ENCODE data around the gene CD7. TPM values are rescaled to one million over a fixed set of nuclear protein-coding genes. Genes with fewer than 3 reads are reported as not detected.

CD7 gene
- total and polyA plus RNA-seq, 2 donors from 2014 or later: 1.0 to 9.2 TPM

DNA sequence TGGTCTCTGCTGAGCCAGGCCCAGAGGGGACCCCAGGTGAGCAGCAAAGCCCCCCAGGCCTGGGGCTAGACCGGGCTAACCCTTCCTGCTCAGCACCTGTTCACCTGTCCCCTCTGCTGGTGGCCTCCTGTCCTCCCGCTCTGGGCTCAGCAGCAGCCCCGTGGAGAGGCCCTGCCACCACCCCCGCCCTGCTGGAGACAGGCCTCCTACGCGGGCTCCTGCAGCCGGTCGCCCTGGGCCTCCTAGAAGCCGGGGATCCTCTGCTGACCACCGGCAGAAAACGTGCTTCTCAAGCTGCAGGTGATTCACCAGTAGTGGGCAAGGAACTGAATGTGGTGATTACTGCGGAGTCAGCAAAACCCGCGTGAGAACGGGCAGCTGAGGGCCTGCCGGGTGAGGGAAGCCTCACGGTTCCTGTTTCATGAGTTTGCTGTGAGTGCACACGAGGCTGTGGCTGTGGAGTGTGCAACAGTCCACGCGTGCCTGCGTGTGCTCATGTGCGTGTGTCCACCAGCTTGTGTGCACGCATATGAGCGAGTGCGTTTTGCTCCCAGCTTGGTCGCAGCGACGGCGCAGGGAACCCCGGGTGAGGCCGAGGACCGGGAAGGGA is 15.4 kb upstream of the CD7 start:
- H3K36me3 ChIP-seq (ENCODE audit: control insufficient read depth in 2 of 3, insufficient read depth in 3 of 3, low read length in 3 of 3): no peaks in the 10 kb centered on the region
- no peak overlapping the region for H3K9ac ChIP-seq (ENCODE audit: low read length in 3 of 3)
- no peaks in the 10 kb centered on the region for H3K9me3 ChIP-seq (ENCODE audit: control insufficient read depth in 2 of 3, insufficient read depth in 1 of 3, low read length in 3 of 3)
- no peak overlapping the region for H3K27ac ChIP-seq (ENCODE audit: low read depth in 2 of 2, low read length in 2 of 2)
- H3K4me1 ChIP-seq (ENCODE audit: control insufficient read depth in 2 of 3, insufficient read depth in 2 of 3, low read depth in 1 of 3, low read length in 3 of 3): peaks cover 0 to 37% (median 16%) of the 10 kb centered on the region in 3 donors
- H3K27me3 ChIP-seq (ENCODE audit: control insufficient read depth, insufficient read depth, low read length): peaks cover 2% of the 10 kb centered on the region
- H3K4me3 ChIP-seq (ENCODE audit: low read length in 3 of 3): peak overlapping the region; percentile 20 to 54 (median 47)
- TF ChIP-seq, protein P1, sequence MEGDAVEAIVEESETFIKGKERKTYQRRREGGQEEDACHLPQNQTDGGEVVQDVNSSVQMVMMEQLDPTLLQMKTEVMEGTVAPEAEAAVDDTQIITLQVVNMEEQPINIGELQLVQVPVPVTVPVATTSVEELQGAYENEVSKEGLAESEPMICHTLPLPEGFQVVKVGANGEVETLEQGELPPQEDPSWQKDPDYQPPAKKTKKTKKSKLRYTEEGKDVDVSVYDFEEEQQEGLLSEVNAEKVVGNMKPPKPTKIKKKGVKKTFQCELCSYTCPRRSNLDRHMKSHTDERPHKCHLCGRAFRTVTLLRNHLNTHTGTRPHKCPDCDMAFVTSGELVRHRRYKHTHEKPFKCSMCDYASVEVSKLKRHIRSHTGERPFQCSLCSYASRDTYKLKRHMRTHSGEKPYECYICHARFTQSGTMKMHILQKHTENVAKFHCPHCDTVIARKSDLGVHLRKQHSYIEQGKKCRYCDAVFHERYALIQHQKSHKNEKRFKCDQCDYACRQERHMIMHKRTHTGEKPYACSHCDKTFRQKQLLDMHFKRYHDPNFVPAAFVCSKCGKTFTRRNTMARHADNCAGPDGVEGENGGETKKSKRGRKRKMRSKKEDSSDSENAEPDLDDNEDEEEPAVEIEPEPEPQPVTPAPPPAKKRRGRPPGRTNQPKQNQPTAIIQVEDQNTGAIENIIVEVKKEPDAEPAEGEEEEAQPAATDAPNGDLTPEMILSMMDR (IDR thresholded peaks at IDR 0.05; ENCODE audit: borderline replicate concordance, extremely low read depth, insufficient read depth): no peak
- DNase-seq (peak in 2 of 5 donors; percentile 71 to 81), FAIRE-seq (no peak)
- intact Hi-C loops (cut with DNase I): no loop called here

DNA sequence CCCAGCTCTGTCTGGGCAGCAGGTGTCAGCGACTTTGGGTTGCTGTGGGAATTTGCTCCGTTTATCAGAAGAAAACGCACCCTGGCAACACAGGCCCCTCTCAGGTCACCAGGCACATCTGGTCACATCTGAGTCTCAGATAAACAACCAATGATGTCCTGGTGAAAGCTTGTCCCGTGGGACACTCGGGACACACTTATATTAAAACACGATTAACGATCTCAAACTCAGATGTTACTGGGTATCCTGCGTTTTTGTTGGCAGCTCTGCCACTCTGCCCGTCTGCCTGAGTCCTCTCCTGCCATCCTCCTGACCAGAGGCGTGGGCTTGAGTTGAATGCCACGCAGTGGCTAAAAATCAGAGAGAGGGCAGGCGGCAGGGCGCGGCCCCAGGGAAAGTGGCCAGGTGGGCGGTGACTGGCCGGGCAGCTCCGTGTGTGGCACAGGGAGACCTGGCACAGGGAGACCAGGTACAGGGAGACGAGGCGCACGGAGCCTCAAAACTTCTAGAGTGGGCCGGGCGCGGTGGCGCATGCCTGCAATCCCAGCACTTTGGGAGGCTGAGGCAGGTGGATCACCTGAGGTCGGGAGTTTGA is 14.0 kb upstream of the CD7 start:
- intact Hi-C loops (cut with DNase I): no loop called here
- H3K27ac ChIP-seq (ENCODE audit: low read depth in 2 of 2, low read length in 2 of 2): no peak overlapping the region
- H3K27me3 ChIP-seq (ENCODE audit: control insufficient read depth, insufficient read depth, low read length): peaks cover 4% of the 10 kb centered on the region
- DNase-seq (no peak), FAIRE-seq (no peak)
- no peaks in the 10 kb centered on the region for H3K9me3 ChIP-seq (ENCODE audit: control insufficient read depth in 2 of 3, insufficient read depth in 1 of 3, low read length in 3 of 3)
- H3K9ac ChIP-seq (ENCODE audit: low read length in 3 of 3): no peak overlapping the region
- peaks cover 0 to 37% (median 16%) of the 10 kb centered on the region in 3 donors for H3K4me1 ChIP-seq (ENCODE audit: control insufficient read depth in 2 of 3, insufficient read depth in 2 of 3, low read depth in 1 of 3, low read length in 3 of 3)
- TF ChIP-seq, protein P1 (IDR thresholded peaks at IDR 0.05; ENCODE audit: borderline replicate concordance, extremely low read depth, insufficient read depth): no peak
- H3K4me3 ChIP-seq (ENCODE audit: low read length in 3 of 3): no peak overlapping the region
- no peaks in the 10 kb centered on the region for H3K36me3 ChIP-seq (ENCODE audit: control insufficient read depth in 2 of 3, insufficient read depth in 3 of 3, low read length in 3 of 3)

DNA sequence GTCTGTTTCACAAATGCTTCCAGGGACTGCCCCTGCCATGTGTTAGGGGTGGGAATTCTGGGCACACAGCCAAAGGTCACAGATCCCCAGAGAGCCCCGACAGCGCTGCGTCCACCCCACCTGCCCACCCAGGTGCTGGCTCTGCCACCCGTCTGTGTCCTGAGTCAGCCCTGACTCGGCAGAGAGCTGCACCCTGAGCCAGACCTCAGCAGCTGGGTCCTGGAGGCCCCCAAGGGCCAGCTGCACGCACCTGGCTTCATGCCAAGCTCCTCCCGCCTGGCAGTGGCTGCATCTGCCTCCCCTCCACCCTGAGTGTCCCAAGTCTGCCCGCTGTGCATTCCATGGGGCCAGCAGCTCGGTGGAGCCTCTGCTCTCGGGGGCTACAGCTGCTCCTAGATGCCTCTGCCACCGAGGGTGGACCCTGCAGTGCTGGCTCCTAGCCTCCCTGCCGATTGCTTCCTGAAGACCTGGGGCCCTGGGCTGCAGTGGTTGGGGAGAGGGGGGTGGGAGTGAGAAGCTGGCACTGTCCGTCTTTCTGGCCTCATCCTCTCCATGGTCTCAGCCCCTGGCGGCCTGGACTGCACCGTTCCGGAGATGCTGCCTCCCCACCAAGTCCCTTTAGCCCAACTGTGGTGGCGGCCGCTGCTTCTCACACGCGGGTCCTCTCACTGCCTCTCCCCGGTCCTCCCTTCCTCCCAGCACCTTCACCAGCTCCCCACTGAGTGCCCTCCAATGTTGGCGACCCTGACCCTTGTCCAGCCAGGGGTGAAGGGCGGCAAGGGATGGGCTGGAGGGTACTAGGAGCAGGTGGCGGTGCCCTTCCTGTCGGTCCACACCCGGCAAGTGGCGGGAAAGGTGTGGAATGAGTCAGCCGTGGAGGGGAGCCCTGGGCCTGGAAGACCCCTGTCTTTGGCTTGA is 13.2 kb upstream of the CD7 start:
- no peak overlapping the region for H3K4me3 ChIP-seq (ENCODE audit: low read length in 3 of 3)
- FAIRE-seq (no peak), DNase-seq (peak; percentile 73 to 89 (median 80))
- TF ChIP-seq, protein P1 (IDR thresholded peaks at IDR 0.05; ENCODE audit: borderline replicate concordance, extremely low read depth, insufficient read depth): no peak
- H3K27me3 ChIP-seq (ENCODE audit: control insufficient read depth, insufficient read depth, low read length): peaks cover 4% of the 10 kb centered on the region
- no peak overlapping the region for H3K9ac ChIP-seq (ENCODE audit: low read length in 3 of 3)
- no peaks in the 10 kb centered on the region for H3K9me3 ChIP-seq (ENCODE audit: control insufficient read depth in 2 of 3, insufficient read depth in 1 of 3, low read length in 3 of 3)
- peaks cover 0 to 37% (median 16%) of the 10 kb centered on the region in 3 donors for H3K4me1 ChIP-seq (ENCODE audit: control insufficient read depth in 2 of 3, insufficient read depth in 2 of 3, low read depth in 1 of 3, low read length in 3 of 3)
- no peak overlapping the region for H3K27ac ChIP-seq (ENCODE audit: low read depth in 2 of 2, low read length in 2 of 2)
- H3K36me3 ChIP-seq (ENCODE audit: control insufficient read depth in 2 of 3, insufficient read depth in 3 of 3, low read length in 3 of 3): no peaks in the 10 kb centered on the region
- intact Hi-C loops (cut with DNase I): no loop called here
